ENCODE results near the gene MAP3K19. TPM values are rescaled to one million over a fixed set of nuclear protein-coding genes. Genes with fewer than 3 reads are reported as not detected.
"Not testable (repeated sequence)": the region's sequence is repeated elsewhere in the genome, so short reads cannot be mapped to it uniquely, and the experiment has no call there.

Gene MAP3K19
- total and polyA plus RNA-seq, 11 donors: not detected

GRCh38 chr2:135093670-135094330 is 46.6 kb upstream of the MAP3K19 start:
- 96 to 99% (median 98%) methylated on average over 3 of the region's 3 CpGs for WGBS, 4 donors
- H3K9me3 ChIP-seq: peaks cover 0 to 11% (median 0%) of the 10 kb centered on the region in 12 donors
- no peak overlapping the region for H3K27ac ChIP-seq
- H3K4me1 ChIP-seq: no peaks in the 10 kb centered on the region
- intact Hi-C loops (cut with DNase I): no loop called here
- no peak overlapping the region for H3K4me3 ChIP-seq
- no peaks in the 10 kb centered on the region for H3K27me3 ChIP-seq
- ATAC-seq (no peak), DNase-seq (no peak)
- no peak for TF ChIP-seq POLR2A (IDR thresholded peaks at IDR 0.05)
- TF ChIP-seq CTCF (IDR thresholded peaks at IDR 0.05): no peak
- peaks cover 0 to 49% (median 36%) of the 10 kb centered on the region in 9 donors for H3K36me3 ChIP-seq

GRCh38 chr2:135093193-135093592 is 45.9 kb upstream of the MAP3K19 start:
- Histone ChIP-seq H3K9me3 (peaks cover 0 to 15% (median 0%) of the 10 kb centered on the region in 12 donors), H3K36me3 (peaks cover 0 to 49% (median 36%) of the 10 kb centered on the region in 9 donors), H3K27ac (no peak overlapping the region), H3K4me3 (no peak overlapping the region), H3K4me1 (no peaks in the 10 kb centered on the region), H3K27me3 (no peaks in the 10 kb centered on the region)
- DNase-seq (no peak), ATAC-seq (no peak)
- intact Hi-C loops (cut with DNase I): no loop called here
- TF ChIP-seq CTCF (IDR thresholded peaks at IDR 0.05): no peak
- TF ChIP-seq POLR2A (IDR thresholded peaks at IDR 0.05): no peak

- H3K27ac ChIP-seq: no peak overlapping the region
- intact Hi-C loops (cut with DNase I): no loop called here
- WGBS, 4 donors: 92 to 100% (median 97%) methylated on average over 1 of the region's 1 CpG
- peaks cover 0 to 48% (median 36%) of the 10 kb centered on the region in 9 donors for H3K36me3 ChIP-seq
- TF ChIP-seq CTCF (IDR thresholded peaks at IDR 0.05): no peak
- DNase-seq: no peak
- no peaks in the 10 kb centered on the region for H3K27me3 ChIP-seq
- H3K4me1 ChIP-seq: no peaks in the 10 kb centered on the region
- H3K4me3 ChIP-seq: no peak overlapping the region
- no peak for ATAC-seq
- peaks cover 0 to 15% (median 0%) of the 10 kb centered on the region in 12 donors for H3K9me3 ChIP-seq
These were observed 44.4 kb upstream of the MAP3K19 start for GRCh38 chr2:135091681-135092080.

- intact Hi-C loops (cut with DNase I); H3K27me3 ChIP-seq; H3K27ac ChIP-seq; DNase-seq; ATAC-seq; H3K4me3 ChIP-seq: not testable (repeated sequence)
- H3K4me1 ChIP-seq: peaks cover 0 to 15% (median 3%) of the 10 kb centered on the region in 12 donors
- 95 to 99% (median 97%) methylated on average over 4 of the region's 4 CpGs for WGBS, 4 donors
- peaks cover 0 to 31% (median 16%) of the 10 kb centered on the region in 9 donors for H3K36me3 ChIP-seq
- H3K9me3 ChIP-seq: peaks cover 0 to 15% (median 0%) of the 10 kb centered on the region in 12 donors
These were observed 42.4 kb upstream of the MAP3K19 start for GRCh38 chr2:135089597-135089996.

GRCh38 chr2:135086222-135086621 is 39.0 kb upstream of the MAP3K19 start:
- H3K27ac ChIP-seq: no peak overlapping the region
- peaks cover 0 to 16% (median 3%) of the 10 kb centered on the region in 12 donors for H3K4me1 ChIP-seq
- peaks cover 0 to 18% (median 0%) of the 10 kb centered on the region in 12 donors for H3K9me3 ChIP-seq
- H3K27me3 ChIP-seq: no peaks in the 10 kb centered on the region
- 74 to 81% (median 77%) methylated on average over 2 of the region's 2 CpGs for WGBS, 4 donors
- TF ChIP-seq POLR2A (IDR thresholded peaks at IDR 0.05) (no peak), CTCF (IDR thresholded peaks at IDR 0.05) (no peak)
- no peak overlapping the region for H3K4me3 ChIP-seq
- ATAC-seq (no peak), DNase-seq (no peak)
- H3K36me3 ChIP-seq: peaks cover 0 to 17% (median 4%) of the 10 kb centered on the region in 9 donors
- intact Hi-C loops (cut with DNase I): no loop called here

All from heart left ventricle (tissue), 16 donors.